Immature natural killer cell (primary cell): ENCODE data around the gene OR10A4. TPM values are rescaled to one million over a fixed set of nuclear protein-coding genes. Genes with fewer than 3 reads are reported as not detected.

Experiments used
- DNase-seq, 3 donors: peaks; one replicate each; pipeline ENCODE4 v3.0.0; 2022; ENCODE audit warnings: mixed read lengths in 1 of 3
- H3K27ac Mint-ChIP-seq, 6 donors: one replicate each; pipeline ENCODE4 v1.8.0; 2020; ENCODE audit warnings: mixed read lengths in 6 of 6, mild to moderate bottlenecking in 5 of 6, inconsistent platforms in 4 of 6, moderate library complexity in 3 of 6
- H3K27me3 Mint-ChIP-seq, 3 donors: one replicate each; pipeline ENCODE4 v1.8.0; 2020 to 2021; ENCODE audit warnings: low read depth in 3 of 3, mild to moderate bottlenecking in 3 of 3, mixed read lengths in 3 of 3, moderate library complexity in 3 of 3, inconsistent platforms in 1 of 3
- H3K36me3 Mint-ChIP-seq, 3 donors: one replicate each; pipeline ENCODE4 v1.8.0; 2020; ENCODE audit warnings: mixed read lengths in 3 of 3, inconsistent platforms in 2 of 3, mild to moderate bottlenecking in 2 of 3
- H3K4me1 Mint-ChIP-seq, 2 donors: one replicate each; pipeline ENCODE4 v1.8.0; 2020; ENCODE audit warnings: inconsistent platforms in 2 of 2, mild to moderate bottlenecking in 2 of 2, mixed read lengths in 2 of 2, moderate library complexity in 1 of 2
- H3K4me3 Mint-ChIP-seq, 5 donors: one replicate each; pipeline ENCODE4 v1.8.0; 2020; ENCODE audit warnings: mild to moderate bottlenecking in 5 of 5, mixed read lengths in 5 of 5, inconsistent platforms in 3 of 5, moderate library complexity in 3 of 5
- H3K9me3 Mint-ChIP-seq, 6 donors: one replicate each; pipeline ENCODE4 v1.8.0; 2020; ENCODE audit warnings: mild to moderate bottlenecking in 6 of 6, mixed read lengths in 6 of 6, inconsistent platforms in 4 of 6, moderate library complexity in 3 of 6
- polyA plus RNA-seq, 3 donors: library from polyadenylated mRNA; unstranded; fragments of 300-500 nt; fragmentation: Illumina TruSeq; gene quantifications; one replicate each; pipeline ENCODE4 v1.2.3, GENCODE V29; 2021

Gene OR10A4
- polyA plus RNA-seq, 3 donors from 2014 or later = not detected

- Mint-ChIP-seq H3K27me3 (peaks cover 0 to 1% (median 0%) of the 10 kb centered on the region in 3 donors), H3K9me3 (peaks cover 0 to 5% (median 0%) of the 10 kb centered on the region in 6 donors), H3K36me3 (no peaks in the 10 kb centered on the region), H3K27ac (no peak overlapping the region), H3K4me3 (no peak overlapping the region), H3K4me1 (no peaks in the 10 kb centered on the region)
- DNase-seq = no peak
Observed at GRCh38 chr11:6919698-6920097, 43.3 kb downstream of the OR10A4 start.

GRCh38 chr11:6920702-6921101 lies 44.3 kb downstream of the OR10A4 start, which contains the start of gene OR2D3:
OR2D3 (plus strand) TSS chr11:6921002; CDS start chr11:6921002, 0 bp downstream.
- peaks cover 0 to 8% (median 0%) of the 10 kb centered on the region in 6 donors for H3K9me3 Mint-ChIP-seq
- H3K27ac Mint-ChIP-seq = no peak within 1 kb of the TSS
- no peak within 1 kb of the TSS for H3K4me3 Mint-ChIP-seq
- H3K36me3 Mint-ChIP-seq = no peaks in the 10 kb centered on the region
- H3K27me3 Mint-ChIP-seq = peaks cover 1 to 3% (median 1%) of the 10 kb centered on the region in 3 donors
- no peak for DNase-seq
- H3K4me1 Mint-ChIP-seq = no peaks in the 10 kb centered on the region

- no peak overlapping the region for H3K27ac Mint-ChIP-seq
Observed at GRCh38 chr11:6925007-6925577, 48.7 kb downstream of the OR10A4 start.

GRCh38 chr11:6925636-6926207 lies 49.3 kb downstream of the OR10A4 start:
- Mint-ChIP-seq H3K27ac (no peak overlapping the region), H3K4me1 (peaks cover 9 to 22% of the 10 kb centered on the region in 2 donors), H3K27me3 (peaks cover 3 to 20% (median 10%) of the 10 kb centered on the region in 3 donors)

More at GRCh38 chr11:6925007-6925577, 48.7 kb downstream of the OR10A4 start:
- Mint-ChIP-seq H3K4me1 (peaks cover 9 to 22% of the 10 kb centered on the region in 2 donors), H3K4me3 (no peak overlapping the region), H3K27me3 (peaks cover 3 to 17% (median 10%) of the 10 kb centered on the region in 3 donors), H3K9me3 (peaks cover 0 to 16% (median 0%) of the 10 kb centered on the region in 6 donors), H3K36me3 (no peaks in the 10 kb centered on the region)
- DNase-seq = no peak

GRCh38 chr11:6926208-6927029 lies 50.0 kb downstream of the OR10A4 start, which contains the start of gene ZNF215:
ZNF215 (plus strand) TSS chr11:6926426; CDS start chr11:6932273, 5,847 bp downstream.
- no peak within 1 kb of the TSS for H3K27ac Mint-ChIP-seq
- peaks cover 9 to 22% of the 10 kb centered on the region in 2 donors for H3K4me1 Mint-ChIP-seq
- peaks cover 3 to 20% (median 10%) of the 10 kb centered on the region in 3 donors for H3K27me3 Mint-ChIP-seq
- peak within 1 kb of the TSS; percentile 28 to 76 (median 72) for H3K4me3 Mint-ChIP-seq
- H3K9me3 Mint-ChIP-seq = peaks cover 0 to 13% (median 0%) of the 10 kb centered on the region in 6 donors
- H3K36me3 Mint-ChIP-seq = no peaks in the 10 kb centered on the region
- peak in 2 of 3 donors; percentile 0 to 10 for DNase-seq

More at GRCh38 chr11:6925636-6926207, 49.3 kb downstream of the OR10A4 start:
- H3K36me3 Mint-ChIP-seq = no peaks in the 10 kb centered on the region
- peaks cover 0 to 16% (median 0%) of the 10 kb centered on the region in 6 donors for H3K9me3 Mint-ChIP-seq
- no peak for DNase-seq
- H3K4me3 Mint-ChIP-seq = peak overlapping the region; percentile 28 to 76 (median 72)

GRCh38 chr11:6927030-6927617 lies 50.7 kb downstream of the OR10A4 start:
- Mint-ChIP-seq H3K9me3 (peaks cover 0 to 13% (median 0%) of the 10 kb centered on the region in 6 donors), H3K36me3 (no peaks in the 10 kb centered on the region), H3K27me3 (peaks cover 5 to 20% (median 10%) of the 10 kb centered on the region in 3 donors), H3K27ac (no peak overlapping the region), H3K4me1 (peaks cover 9 to 22% of the 10 kb centered on the region in 2 donors), H3K4me3 (peak overlapping the region in 4 of 5 donors; percentile 28 to 74 (median 70))
- DNase-seq = no peak

Other genes with a start within 250 kb of the OR10A4 start
- under 1 TPM in 2 of 3 donors, not detected in 1; 0.10 to 0.11 TPM for gene DCHS1, start 220.8 kb upstream of the OR10A4 start, polyA plus RNA-seq
- 10 to 100 TPM in 2 of 3 donors, 1 to 10 TPM in 1; 4.6 to 17.0 (median 13.7) TPM for gene MRPL17, start 193.3 kb upstream of the OR10A4 start, polyA plus RNA-seq
- not detected for gene OR2AG2, start 104.6 kb upstream of the OR10A4 start, polyA plus RNA-seq
- not detected for gene OR2AG1, start 93.6 kb upstream of the OR10A4 start, polyA plus RNA-seq
- not detected for gene OR6A2, start 76.9 kb upstream of the OR10A4 start, polyA plus RNA-seq
- gene OR10A5, start 30.9 kb upstream of the OR10A4 start, polyA plus RNA-seq = not detected
- gene OR10A2, start 13.6 kb upstream of the OR10A4 start, polyA plus RNA-seq = not detected
- gene OR2D2, start 15.9 kb downstream of the OR10A4 start, polyA plus RNA-seq = not detected
- not detected for gene OR2D3, start 44.4 kb downstream of the OR10A4 start, polyA plus RNA-seq
- gene ZNF215, start 49.8 kb downstream of the OR10A4 start, polyA plus RNA-seq = not detected
- gene ZNF214, start 143.7 kb downstream of the OR10A4 start, polyA plus RNA-seq = not detected
- gene NLRP14, start 143.9 kb downstream of the OR10A4 start, polyA plus RNA-seq = not detected
- not detected for gene RBMXL2, start 212.4 kb downstream of the OR10A4 start, polyA plus RNA-seq